Astrocyte (in vitro differentiated cells and primary cell): Measurements from ENCODE around the gene MYCBPAP. TPM values are rescaled to one million over a fixed set of nuclear protein-coding genes. Genes with fewer than 3 reads are reported as not detected.

Experiments
- DNase-seq: peaks from one replicate; pipeline ENCODE4 v3.0.0-alpha.2; 2010; ENCODE audit warnings: low read depth
- FAIRE-seq: peaks from 2 replicates; lab custom pipeline; 2011; peaks lifted over from hg19 to GRCh38; lab: Jason Lieb, UNC
- H2AFZ ChIP-seq: 2 replicates; pipeline ENCODE4 v1.6.0; 2012; ENCODE audit warnings: low read depth, low read length, inconsistent platforms
- H3K27ac ChIP-seq: 2 replicates; pipeline ENCODE4 v1.5.1; 2011; ENCODE audit warnings: low read depth, low read length, inconsistent platforms
- H3K27me3 ChIP-seq: 2 replicates; pipeline ENCODE4 v1.6.0; 2011; ENCODE audit warnings: low read length, inconsistent platforms; ENCODE audit not compliant: insufficient read depth
- H3K36me3 ChIP-seq: 2 replicates; pipeline ENCODE4 v1.5.1; 2011; ENCODE audit warnings: low read length, inconsistent platforms; ENCODE audit not compliant: insufficient read depth
- H3K4me1 ChIP-seq: 2 replicates; pipeline ENCODE4 v1.5.1; 2011; ENCODE audit warnings: low read length, inconsistent platforms; ENCODE audit not compliant: insufficient read depth
- H3K4me2 ChIP-seq: 2 replicates; pipeline ENCODE4 v1.6.0; 2012; ENCODE audit warnings: low read length, inconsistent platforms
- H3K4me3 ChIP-seq: 2 replicates; pipeline ENCODE4 v1.5.1; 2011; ENCODE audit warnings: low read depth, mild to moderate bottlenecking, low read length, inconsistent platforms; ENCODE audit not compliant: insufficient read depth
- H3K79me2 ChIP-seq: 2 replicates; pipeline ENCODE4 v1.6.0; 2012; ENCODE audit warnings: mild to moderate bottlenecking, low read length, inconsistent platforms; ENCODE audit not compliant: insufficient read depth
- H3K9ac ChIP-seq: 2 replicates; pipeline ENCODE4 v1.6.0; 2012; ENCODE audit warnings: mild to moderate bottlenecking, low read length, inconsistent platforms
- H3K9me3 ChIP-seq: 2 replicates; pipeline ENCODE4 v1.5.1; 2012; ENCODE audit warnings: low read depth, mild to moderate bottlenecking, low read length, inconsistent platforms; ENCODE audit not compliant: insufficient read depth
- H4K20me1 ChIP-seq: 2 replicates; pipeline ENCODE4 v1.6.0; 2012; ENCODE audit warnings: low read length, inconsistent platforms; ENCODE audit not compliant: insufficient read depth
- H3K27ac Mint-ChIP-seq: one replicate; pipeline ENCODE4 v1.8.0; 2021; ENCODE audit warnings: mild to moderate bottlenecking, mixed read lengths; ENCODE audit not compliant: unreplicated experiment
- H3K27me3 Mint-ChIP-seq: one replicate; pipeline ENCODE4 v1.8.0; 2021; ENCODE audit warnings: low read depth, mixed read lengths; ENCODE audit not compliant: unreplicated experiment
- H3K36me3 Mint-ChIP-seq: one replicate; pipeline ENCODE4 v1.8.0; 2021; ENCODE audit warnings: low read depth, mixed read lengths; ENCODE audit not compliant: unreplicated experiment
- H3K4me1 Mint-ChIP-seq: one replicate; pipeline ENCODE4 v1.8.0; 2021; ENCODE audit warnings: low read depth, mixed read lengths; ENCODE audit not compliant: unreplicated experiment
- H3K4me3 Mint-ChIP-seq: one replicate; pipeline ENCODE4 v1.8.0; 2021; ENCODE audit warnings: mild to moderate bottlenecking, moderate library complexity, mixed read lengths; ENCODE audit not compliant: unreplicated experiment
- H3K9me3 Mint-ChIP-seq: one replicate; pipeline ENCODE4 v1.8.0; 2021; ENCODE audit warnings: mild to moderate bottlenecking, mixed read lengths; ENCODE audit not compliant: unreplicated experiment
- EZH2 ChIP-seq: IDR thresholded peaks from 2 replicates; pipeline ENCODE4 v1.6.1; 2012; ENCODE audit warnings: mild to moderate bottlenecking, low read length, inconsistent platforms; ENCODE audit not compliant: insufficient read depth
- total RNA-seq: library from RNA; stranded (reverse); gene quantifications from 2 replicates; pipeline ENCODE4 v1.2.1, GENCODE V29; 2021
- TF ChIP-seq, protein P1 (sequence below): IDR thresholded peaks from 2 replicates; pipeline ENCODE4 v1.5.1; 2011; ENCODE audit warnings: low read depth, mild to moderate bottlenecking, inconsistent platforms, low read length, moderate library complexity; ENCODE audit not compliant: insufficient read depth

MYCBPAP gene
- total RNA-seq, 1 donor from 2014 or later, result 1.4 TPM

DNA sequence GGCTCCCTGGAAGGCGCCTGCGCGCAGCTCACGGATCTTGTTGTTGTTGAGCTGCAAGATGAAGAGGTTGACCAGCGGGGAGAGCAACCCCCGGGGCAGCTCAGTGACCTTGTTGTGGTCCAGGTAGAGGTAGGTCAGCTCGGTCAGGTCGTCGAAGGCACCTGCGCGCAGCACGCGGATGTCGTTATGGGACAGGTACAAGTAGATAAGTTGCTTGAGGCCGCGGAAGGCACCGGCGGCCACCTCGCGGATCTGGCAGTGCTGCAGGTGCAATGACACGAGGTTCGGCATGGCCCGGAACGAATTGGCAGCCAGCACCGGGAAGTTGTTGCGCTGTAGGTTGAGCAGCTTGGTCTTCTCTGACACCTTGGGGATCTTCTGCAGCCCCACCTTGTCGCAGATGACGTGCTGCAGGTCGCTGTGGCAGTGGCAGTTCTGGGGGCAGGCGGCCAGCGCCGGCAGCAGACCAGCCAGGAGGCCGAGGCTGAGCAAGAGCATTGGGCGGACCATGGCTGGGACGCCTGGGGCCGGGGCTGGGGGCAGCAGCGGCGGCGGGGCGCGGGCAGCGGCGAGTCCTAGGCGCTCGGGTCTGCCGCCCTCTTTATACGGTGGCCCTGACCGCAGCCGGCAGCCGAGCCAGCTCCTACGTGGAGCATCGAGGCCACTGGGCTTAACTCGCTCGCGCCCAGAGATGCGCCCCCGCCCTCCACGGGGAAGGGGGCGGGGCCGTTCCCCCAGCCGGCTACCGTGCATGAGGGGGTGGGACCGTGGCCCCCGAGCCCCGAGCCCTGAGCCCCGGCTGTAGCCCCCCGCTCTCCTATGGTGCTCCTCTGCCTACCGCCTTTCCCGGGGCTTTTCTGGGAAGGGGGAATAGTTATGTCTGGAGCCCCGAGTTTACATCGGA lies 39.7 kb upstream of the MYCBPAP start, which contains the start of gene CHAD:
TSS of gene CHAD (minus strand) at position 577 of the 904 bp plus-strand sequence. CDS start at position 510, 67 bp downstream.
- Histone ChIP-seq H2AFZ (peak within 1 kb of the TSS; percentile 52), H3K27me3 (peaks cover 12% of the 10 kb centered on the region), H3K4me1 (peaks cover 6% of the 10 kb centered on the region), H3K9ac (no peak within 1 kb of the TSS), H3K4me3 (peak within 1 kb of the TSS; percentile 28), H3K79me2 (no peaks in the 10 kb centered on the region), H3K27ac (no peak within 1 kb of the TSS), H3K9me3 (no peaks in the 10 kb centered on the region), H3K4me2 (peak within 1 kb of the TSS; percentile 82), H4K20me1 (peaks cover 5% of the 10 kb centered on the region), H3K36me3 (no peaks in the 10 kb centered on the region)
- Mint-ChIP-seq H3K4me3 (no peak within 1 kb of the TSS), H3K36me3 (peaks cover 26% of the 10 kb centered on the region), H3K27me3 (peaks cover 24% of the 10 kb centered on the region), H3K4me1 (no peaks in the 10 kb centered on the region), H3K9me3 (peaks cover 4% of the 10 kb centered on the region), H3K27ac (no peak within 1 kb of the TSS)
- no peak for FAIRE-seq
- DNase-seq, result no peak
- TF ChIP-seq, protein P1, sequence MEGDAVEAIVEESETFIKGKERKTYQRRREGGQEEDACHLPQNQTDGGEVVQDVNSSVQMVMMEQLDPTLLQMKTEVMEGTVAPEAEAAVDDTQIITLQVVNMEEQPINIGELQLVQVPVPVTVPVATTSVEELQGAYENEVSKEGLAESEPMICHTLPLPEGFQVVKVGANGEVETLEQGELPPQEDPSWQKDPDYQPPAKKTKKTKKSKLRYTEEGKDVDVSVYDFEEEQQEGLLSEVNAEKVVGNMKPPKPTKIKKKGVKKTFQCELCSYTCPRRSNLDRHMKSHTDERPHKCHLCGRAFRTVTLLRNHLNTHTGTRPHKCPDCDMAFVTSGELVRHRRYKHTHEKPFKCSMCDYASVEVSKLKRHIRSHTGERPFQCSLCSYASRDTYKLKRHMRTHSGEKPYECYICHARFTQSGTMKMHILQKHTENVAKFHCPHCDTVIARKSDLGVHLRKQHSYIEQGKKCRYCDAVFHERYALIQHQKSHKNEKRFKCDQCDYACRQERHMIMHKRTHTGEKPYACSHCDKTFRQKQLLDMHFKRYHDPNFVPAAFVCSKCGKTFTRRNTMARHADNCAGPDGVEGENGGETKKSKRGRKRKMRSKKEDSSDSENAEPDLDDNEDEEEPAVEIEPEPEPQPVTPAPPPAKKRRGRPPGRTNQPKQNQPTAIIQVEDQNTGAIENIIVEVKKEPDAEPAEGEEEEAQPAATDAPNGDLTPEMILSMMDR, result no peak
- no peak for TF ChIP-seq EZH2

DNA sequence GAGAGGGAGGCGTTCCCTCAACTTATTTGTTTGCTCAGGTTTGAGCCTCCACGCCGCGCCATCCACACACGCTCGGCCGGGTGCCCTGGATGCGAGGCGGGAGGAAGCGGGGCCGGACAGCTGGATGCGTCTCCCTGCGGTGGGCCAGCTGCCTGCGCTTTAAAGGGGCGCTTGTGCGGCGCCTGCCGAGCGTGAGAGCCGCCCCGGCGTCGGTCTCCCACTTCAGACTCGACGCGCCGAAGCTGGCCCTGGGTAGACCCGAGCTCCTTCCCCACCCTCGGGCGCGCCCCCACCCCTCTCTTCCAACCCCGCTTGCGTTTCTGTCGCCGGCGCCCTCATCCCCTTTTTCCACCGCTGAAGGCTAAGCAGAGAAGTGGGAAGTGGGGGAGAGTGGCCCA lies 39.0 kb upstream of the MYCBPAP start:
- Histone ChIP-seq H3K36me3 (no peaks in the 10 kb centered on the region), H3K9ac (no peak overlapping the region), H3K27ac (no peak overlapping the region), H3K4me2 (peak overlapping the region; percentile 82), H3K27me3 (peaks cover 12% of the 10 kb centered on the region), H3K4me3 (peak overlapping the region; percentile 28), H2AFZ (peak overlapping the region; percentile 52), H3K79me2 (no peaks in the 10 kb centered on the region), H3K9me3 (no peaks in the 10 kb centered on the region), H3K4me1 (peaks cover 6% of the 10 kb centered on the region), H4K20me1 (peaks cover 5% of the 10 kb centered on the region)
- H3K4me3 Mint-ChIP-seq, result no peak overlapping the region
- FAIRE-seq (no peak), DNase-seq (no peak)
- TF ChIP-seq, protein P1, result no peak
- peak; percentile 93 for TF ChIP-seq EZH2
- no peaks in the 10 kb centered on the region for H3K4me1 Mint-ChIP-seq
- H3K36me3 Mint-ChIP-seq, result peaks cover 31% of the 10 kb centered on the region
- H3K27ac Mint-ChIP-seq, result no peak overlapping the region
- H3K9me3 Mint-ChIP-seq, result peaks cover 6% of the 10 kb centered on the region
- peaks cover 22% of the 10 kb centered on the region for H3K27me3 Mint-ChIP-seq
